Stimulated activated CD8-positive, alpha-beta memory T cell treated with anti-CD3 and anti-CD28 coated beads, Interleukin-7, amount 100 ng/mL, for 48 hours (primary cell): Measurements from ENCODE around the gene TIAM2.
"Not testable (repeated sequence)": the region's sequence is repeated elsewhere in the genome, so short reads cannot be mapped to it uniquely, and the experiment has no call there.

ENCODE experiments used
- DNase-seq, 2 donors: peaks; one replicate each; pipeline ENCODE4 v3.0.0-alpha.2; 2020; ENCODE audit warnings: low read depth in 1 of 2; ENCODE audit errors: extremely low read depth in 1 of 2

Gene TIAM2

DNA sequence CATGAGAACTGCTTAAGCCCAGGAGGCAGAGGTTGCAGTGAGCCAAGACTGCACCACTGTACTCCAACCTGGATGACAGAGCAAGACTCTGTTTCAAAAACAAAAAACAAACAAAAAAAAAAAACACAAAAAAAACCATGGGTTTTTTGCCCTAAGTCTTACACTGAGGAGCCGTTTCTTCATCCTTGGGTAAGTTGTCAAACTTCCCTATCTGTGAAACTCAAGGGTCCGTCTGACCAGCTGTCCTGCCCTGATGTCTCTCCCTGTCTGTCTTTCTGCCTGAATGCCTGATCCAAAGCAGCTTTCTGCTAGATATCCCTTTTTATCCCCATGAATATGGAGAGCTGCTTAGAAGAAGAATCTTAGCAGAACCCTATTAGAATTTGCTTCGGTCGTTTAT lies 227.4 kb downstream of the TIAM2 start:
- no peak for DNase-seq

- DNase-seq: peak; percentile 11 to 53
Measured at GRCh38 chr6:155223646-155224451, 228.7 kb downstream of the TIAM2 start.

- DNase-seq: no peak
Measured at GRCh38 chr6:155224618-155225017, 229.5 kb downstream of the TIAM2 start.

- DNase-seq: no peak
Measured at GRCh38 chr6:155227046-155227445, 231.9 kb downstream of the TIAM2 start.

DNA sequence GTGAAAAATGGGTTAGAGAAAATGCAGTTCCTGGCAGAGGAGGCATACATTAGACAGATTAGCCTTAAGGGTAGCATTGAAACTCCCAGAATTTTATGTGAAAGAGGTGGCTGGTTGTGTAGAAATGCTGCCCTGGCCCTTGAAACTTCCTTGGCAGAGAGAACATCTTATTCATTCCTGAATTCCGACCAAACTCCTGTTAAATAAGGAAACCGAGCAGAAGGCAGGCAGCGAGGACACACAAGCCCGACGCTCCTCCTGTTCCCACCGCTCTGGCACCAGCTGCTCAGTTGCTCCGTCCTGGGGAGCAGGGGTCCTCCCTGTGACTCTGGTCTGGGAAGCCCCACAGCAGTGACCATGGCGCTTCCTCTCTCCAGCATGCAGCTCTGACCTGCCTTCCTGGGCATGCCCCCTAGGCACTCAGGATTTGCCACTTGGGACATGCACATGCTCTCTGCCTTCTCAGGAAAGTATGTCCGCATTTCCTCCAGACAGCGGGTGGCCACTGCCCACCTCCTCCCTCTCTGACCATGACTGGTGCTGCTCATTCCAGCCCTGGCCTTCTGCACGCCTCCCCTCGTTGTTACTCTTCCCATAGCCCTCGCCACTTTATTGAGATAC lies 233.5 kb downstream of the TIAM2 start:
- no peak for DNase-seq

GRCh38 chr6:155230975-155231374 lies 235.9 kb downstream of the TIAM2 start:
- DNase-seq: not testable (repeated sequence)

GRCh38 chr6:155232848-155233247 lies 237.7 kb downstream of the TIAM2 start:
- no peak for DNase-seq

GRCh38 chr6:155234167-155234566 lies 239.1 kb downstream of the TIAM2 start:
- no peak for DNase-seq

DNA sequence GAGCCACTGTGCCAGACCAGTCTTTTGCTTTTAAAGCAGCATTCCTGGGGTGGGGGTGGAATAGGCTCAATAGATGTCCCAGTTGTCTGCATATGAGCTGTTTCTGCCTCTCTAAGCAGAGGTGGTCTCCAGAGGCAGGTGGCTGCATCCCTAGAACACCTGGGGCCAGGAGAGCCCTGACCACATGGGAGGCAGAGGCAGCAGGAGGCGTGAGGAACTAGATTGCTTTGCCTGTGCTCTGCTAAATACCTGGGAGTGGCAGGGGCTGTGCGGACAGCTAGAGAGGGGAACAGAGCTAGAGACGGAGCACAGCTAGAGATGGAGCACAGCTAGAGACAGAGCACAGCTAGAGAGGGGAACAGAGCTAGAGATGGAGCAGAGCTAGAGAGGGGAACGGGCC lies 239.6 kb downstream of the TIAM2 start:
- DNase-seq: no peak

DNA sequence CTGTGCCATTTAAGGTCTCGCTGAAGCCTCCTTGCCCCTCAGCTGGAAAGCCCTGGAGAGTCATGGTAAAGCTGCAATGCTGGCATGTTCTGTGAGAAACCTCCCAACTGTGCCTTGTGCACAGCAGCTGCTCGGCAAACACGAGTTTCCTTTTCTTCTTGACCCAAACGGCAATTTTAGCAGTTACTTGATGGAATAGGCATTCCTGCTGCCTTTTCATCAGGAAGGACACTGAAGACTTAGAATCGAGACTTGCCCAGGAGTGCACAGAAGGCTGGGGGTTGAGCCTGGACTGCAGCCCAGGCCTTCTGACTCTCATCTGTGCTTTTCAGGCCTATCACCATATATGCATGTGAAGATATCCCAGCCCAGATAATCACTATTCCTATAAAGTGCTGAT lies 240.0 kb downstream of the TIAM2 start:
- DNase-seq: no peak

- DNase-seq: no peak
Measured at GRCh38 chr6:155237613-155238012, 242.5 kb downstream of the TIAM2 start.

- DNase-seq: no peak
Measured at GRCh38 chr6:155240905-155241600, 245.9 kb downstream of the TIAM2 start.

DNA sequence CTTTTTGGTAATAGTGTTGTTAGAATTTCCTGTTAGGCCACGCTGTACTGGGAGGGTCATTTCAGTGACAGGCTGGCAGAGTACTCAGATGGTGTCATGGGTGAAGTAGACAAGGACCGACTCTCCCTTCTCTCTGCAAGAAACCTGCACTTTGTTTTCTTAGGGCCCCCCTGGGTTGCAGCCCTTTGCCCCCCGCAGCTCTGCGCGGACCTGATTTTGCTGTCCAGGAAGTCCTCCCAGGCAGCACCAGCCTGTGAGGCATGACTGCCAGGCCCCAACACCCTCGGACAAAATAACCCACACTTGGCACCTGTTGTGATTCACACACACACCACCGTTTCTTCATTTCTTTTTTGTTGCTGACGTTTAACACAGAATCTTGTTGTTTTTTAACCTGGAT lies 246.9 kb downstream of the TIAM2 start:
- DNase-seq: no peak

DNA sequence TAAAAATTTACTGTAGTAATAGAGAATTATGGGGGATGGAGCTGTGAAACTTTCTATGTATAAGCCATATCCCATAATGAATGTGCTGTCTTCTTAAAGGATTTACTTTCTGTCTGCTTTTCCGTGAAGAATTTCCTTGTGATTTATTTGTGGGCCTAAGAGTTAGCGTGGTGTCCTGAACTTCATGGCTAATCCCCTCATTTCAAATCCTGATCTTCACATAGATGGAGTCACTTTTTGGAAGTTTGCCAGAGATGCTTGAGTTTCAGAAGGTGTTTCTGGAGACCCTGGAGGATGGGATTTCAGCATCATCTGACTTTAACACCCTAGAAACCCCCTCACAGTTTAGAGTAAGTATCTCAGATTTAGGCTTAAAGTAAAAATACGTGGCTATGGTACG lies 249.3 kb downstream of the TIAM2 start:
- no peak for DNase-seq

- DNase-seq: no peak
Measured at GRCh38 chr6:155245193-155245592, 250.1 kb downstream of the TIAM2 start.

- no peak for DNase-seq
Measured at GRCh38 chr6:155245831-155246230, 250.7 kb downstream of the TIAM2 start.

DNA sequence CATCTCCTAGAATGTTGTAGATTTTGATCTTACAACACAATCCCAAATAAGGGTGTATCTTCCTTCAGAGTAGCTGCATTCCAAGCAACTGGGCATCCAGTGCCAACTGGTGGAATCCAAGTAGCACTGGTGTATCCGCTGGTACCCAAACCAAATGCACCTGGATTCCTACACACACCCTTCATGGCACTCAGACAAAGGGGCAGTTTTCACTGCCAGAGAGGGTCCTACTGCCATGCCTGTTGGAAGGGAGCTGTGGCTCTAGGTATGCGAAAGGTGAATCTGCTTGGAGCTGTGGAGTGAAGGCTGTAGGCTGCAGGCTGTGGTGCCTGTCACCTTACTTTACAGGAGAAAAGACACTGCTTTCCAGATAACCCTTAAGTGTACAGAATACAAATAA lies 251.7 kb downstream of the TIAM2 start:
- no peak for DNase-seq

- DNase-seq: no peak
Measured at GRCh38 chr6:155247618-155248007, 252.5 kb downstream of the TIAM2 start.

GRCh38 chr6:155248008-155249001 lies 253.2 kb downstream of the TIAM2 start:
- no peak for DNase-seq

GRCh38 chr6:155250701-155251381 lies 255.7 kb downstream of the TIAM2 start:
- no peak for DNase-seq
